GM21381 (cell line): ENCODE results near the gene MTURN.
A peak's percentile ranks its signal among the peaks of the same experiment; 100 is the strongest.
"Not testable (repeated sequence)": the region's sequence is repeated elsewhere in the genome, so short reads cannot be mapped to it uniquely, and the experiment has no call there.

Experiments used
- ATAC-seq: cut with Tn5 transposase; IDR thresholded peaks from one replicate; pipeline ENCODE4 v1.9.1; 2021; ENCODE audit warnings: mild to moderate bottlenecking, moderate library complexity; ENCODE audit not compliant: unreplicated experiment

Gene MTURN

DNA sequence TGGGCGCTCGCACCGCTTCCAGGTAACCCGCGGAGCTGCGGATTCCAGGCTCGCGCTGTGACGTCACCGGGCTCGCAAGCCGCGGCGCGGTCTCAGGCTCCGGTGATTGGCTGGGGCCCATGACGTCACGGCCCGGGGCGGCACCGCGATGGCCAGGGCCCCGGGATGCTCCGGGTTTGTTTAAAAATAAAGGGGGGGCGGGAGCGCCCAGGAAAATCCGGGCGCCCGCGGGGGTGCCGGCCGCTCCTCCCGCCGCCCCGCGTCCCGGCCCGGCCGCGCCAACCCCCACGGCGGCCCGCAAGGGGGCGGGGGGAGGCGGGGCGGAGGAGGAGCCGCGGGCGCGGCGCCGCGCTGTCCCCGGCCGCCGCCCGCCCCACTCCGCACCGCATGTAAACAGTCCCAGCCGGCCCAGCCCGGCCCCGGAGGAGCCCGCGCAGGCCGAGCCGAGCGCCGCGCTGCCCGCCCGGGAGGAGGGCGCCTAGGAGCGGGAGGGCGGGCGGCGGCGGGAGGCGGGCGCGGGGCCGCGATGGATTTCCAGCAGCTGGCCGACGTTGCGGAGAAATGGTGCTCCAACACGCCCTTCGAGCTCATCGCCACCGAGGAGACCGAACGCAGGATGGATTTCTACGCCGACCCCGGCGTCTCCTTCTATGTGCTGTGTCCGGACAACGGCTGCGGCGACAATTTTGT, at the start of gene MTURN:
TSS of gene MTURN (plus strand) at position 376 of the 690 bp plus-strand sequence. CDS start at position 527, 151 bp downstream.
- ATAC-seq, result peak; percentile 89

- no peak for ATAC-seq
These were observed 48.3 kb upstream of the MTURN start for GRCh38 chr7:30086529-30086928.

DNA sequence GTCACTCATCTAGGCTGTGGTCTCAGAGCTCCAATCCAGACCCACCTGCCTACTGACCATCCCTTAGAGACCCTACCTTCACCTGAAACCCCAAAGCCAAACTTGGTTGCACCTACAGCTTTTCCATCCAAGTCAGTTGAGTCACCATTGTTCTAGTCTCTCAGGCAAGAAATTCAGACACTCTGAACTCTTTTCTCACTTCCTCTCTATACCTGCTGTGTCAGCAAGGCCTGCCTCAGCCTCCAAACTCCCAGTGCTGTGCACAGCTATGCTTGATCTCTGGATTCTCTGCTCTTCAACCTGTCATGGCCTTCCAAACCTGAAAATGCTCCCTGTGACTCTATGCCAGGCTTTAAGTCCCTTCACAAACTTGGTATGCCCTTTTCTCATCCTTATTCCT, 47.4 kb upstream of the MTURN start:
- ATAC-seq, result no peak

GRCh38 chr7:30088362-30088761, 46.4 kb upstream of the MTURN start:
- ATAC-seq, result no peak

GRCh38 chr7:30090111-30090510, 44.7 kb upstream of the MTURN start:
- no peak for ATAC-seq

DNA sequence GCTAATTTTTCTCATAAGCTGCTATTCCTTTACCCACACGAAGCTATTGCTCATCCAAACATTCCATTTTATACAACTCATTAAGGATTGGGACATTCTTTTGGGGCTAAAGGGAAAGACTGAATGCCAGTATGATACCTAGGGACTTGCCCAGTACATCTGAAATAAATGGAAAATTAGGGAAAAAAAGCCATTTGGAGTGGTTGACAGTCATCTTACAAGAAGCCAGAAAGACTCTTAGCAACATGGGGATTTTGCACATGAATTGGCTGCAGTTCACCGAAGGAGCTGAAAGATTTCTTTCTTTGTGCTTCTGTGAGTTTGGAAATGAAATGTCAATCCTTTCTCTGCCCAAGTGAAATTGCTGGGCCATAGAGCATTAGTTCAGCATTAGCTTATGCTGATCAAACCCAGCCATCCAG, 43.3 kb upstream of the MTURN start:
- no peak for ATAC-seq

- no peak for ATAC-seq
These were observed 42.8 kb upstream of the MTURN start for GRCh38 chr7:30091987-30092386.

DNA sequence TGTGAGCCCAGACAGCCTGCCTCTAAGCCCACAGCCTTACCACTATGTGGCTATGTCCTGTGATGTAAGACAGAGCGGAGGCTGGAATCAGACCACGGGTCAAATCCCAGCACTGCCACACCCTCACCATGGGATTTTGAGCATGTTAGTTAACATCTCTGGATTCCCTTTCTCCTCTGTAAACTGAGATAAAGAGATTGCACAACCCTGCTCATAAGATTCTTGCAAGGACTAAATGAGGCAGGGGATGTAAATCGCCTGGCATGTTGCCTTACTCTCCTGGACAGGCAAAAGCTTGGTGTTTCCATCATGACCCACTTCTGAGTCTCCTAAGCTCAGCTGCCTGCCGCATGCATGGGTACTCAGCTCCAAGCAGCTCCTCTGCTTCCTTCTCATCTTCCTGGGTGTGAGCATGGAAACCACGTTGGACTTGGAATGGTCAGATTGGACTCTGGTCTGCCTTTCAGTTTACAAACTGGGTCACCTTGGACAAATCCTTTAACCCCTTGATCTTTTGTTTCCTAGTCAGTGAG, 41.3 kb upstream of the MTURN start:
- no peak for ATAC-seq

DNA sequence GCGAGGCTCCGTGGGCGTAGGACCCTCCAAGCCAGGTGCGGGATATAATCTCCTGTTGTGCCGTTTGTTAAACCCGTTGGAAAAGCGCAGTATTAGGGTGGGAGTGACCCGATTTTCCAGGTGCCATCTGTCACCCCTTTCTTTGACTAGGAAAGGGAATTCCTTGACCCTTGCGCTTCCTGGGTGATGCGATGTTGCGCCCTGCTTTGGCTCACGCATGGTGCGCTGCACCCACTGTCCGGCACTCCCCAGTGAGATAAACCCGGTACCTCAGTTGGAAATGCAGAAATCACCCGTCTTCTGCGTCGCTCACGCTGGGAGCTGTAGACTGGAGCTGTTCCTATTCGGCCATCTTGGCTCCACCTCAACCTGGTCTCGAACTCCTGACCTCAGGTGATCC, 36.2 kb upstream of the MTURN start:
- not testable (repeated sequence) for ATAC-seq

GRCh38 chr7:30102281-30102680, 32.5 kb upstream of the MTURN start:
- ATAC-seq, result no peak

GRCh38 chr7:30104157-30104556, 30.6 kb upstream of the MTURN start:
- no peak for ATAC-seq

- ATAC-seq, result no peak
These were observed 22.6 kb upstream of the MTURN start for GRCh38 chr7:30112103-30112713.

GRCh38 chr7:30113144-30113543, 21.6 kb upstream of the MTURN start:
- ATAC-seq, result no peak

- no peak for ATAC-seq
These were observed 20.1 kb upstream of the MTURN start for GRCh38 chr7:30114536-30115238.

DNA sequence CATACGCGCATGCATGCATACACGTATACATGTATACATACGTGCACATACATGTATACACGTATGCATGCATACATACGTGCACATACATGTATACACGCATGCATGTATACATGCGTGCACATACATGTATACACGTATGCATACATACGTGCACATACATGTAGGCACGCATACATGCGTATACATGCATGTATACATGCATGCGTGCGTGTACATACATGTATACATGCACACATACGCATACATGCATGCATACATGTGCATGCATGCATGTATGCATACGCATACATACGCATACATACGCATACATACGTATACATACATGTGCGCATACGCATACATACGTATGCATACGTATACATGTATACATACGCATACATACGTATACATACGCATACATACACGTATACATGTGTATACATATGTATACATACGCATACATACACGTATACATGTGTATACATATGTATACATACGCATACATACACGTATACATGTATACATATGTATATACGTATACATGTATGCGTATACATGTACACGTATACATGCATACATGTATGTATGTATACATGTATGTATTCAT, 19.0 kb upstream of the MTURN start:
- ATAC-seq, result no peak

- no peak for ATAC-seq
These were observed 18.0 kb upstream of the MTURN start for GRCh38 chr7:30116771-30117170.

GRCh38 chr7:30117896-30118295, 16.9 kb upstream of the MTURN start:
- no peak for ATAC-seq

DNA sequence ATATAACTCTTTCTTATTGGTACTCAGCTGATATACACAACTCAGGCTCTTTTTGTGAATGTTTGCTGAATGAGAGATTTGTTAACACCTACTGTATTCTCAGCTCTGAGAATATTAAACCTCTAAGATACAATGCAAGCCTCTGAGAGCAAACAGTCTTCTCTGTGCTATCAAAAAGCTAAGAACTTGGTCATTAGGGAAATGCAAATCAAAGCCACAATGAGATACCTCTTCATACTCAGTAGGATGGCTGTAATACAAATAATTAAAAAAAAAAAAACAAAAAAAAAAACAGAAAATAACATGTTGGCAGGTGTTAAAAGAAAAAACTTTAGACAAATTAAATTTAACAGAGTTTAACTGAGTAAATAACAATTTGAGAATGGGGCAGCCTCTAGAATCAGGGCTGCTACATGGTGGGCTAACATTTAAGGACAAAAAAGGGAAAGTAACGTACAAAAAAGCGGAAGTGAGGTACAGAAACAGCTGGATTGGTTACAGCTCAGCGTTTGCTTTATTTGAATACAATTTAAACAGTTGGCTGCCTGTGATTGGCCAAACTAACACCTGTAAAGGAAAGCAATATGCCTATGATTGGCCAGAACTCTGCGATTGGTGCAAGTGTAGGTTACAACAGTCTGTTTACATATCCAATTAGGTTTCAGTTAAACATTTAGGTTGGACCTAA, 14.8 kb upstream of the MTURN start:
- ATAC-seq, result no peak

GRCh38 chr7:30133736-30134610, 813 bp upstream of the MTURN start:
- no peak for ATAC-seq
